ENCODE data around the gene RARB. TPM values are rescaled to one million over a fixed set of nuclear protein-coding genes. Genes with fewer than 3 reads are reported as not detected.

The RARB gene
- total and polyA plus RNA-seq, 2 donors (not counting 3 experiments of a cell fraction or from before 2014, with no cell fraction given) = 15.3 to 23.4 TPM

GRCh38 chr3:25403968-25404367 lies 24.1 kb upstream of the RARB start:
- no peaks in the 10 kb centered on the region for H3K9me3 ChIP-seq (replicated peaks; ENCODE audit: control insufficient read depth, insufficient read depth, low read length)
- no peak overlapping the region for H2AFZ ChIP-seq (ENCODE audit: low read depth, low read length)
- no peak overlapping the region for H3K27ac ChIP-seq (ENCODE audit: insufficient read depth, low read depth, low read length)
- intact Hi-C loops (cut with micrococcal nuclease) (no loop called here), dilution Hi-C loops (cut with MboI; ENCODE audit: extremely low pct_ligation_motif_present, low sequenced_read_pairs) (no loop called here)
- H3K79me2 ChIP-seq (ENCODE audit: control insufficient read depth, insufficient read depth, low read length) = no peaks in the 10 kb centered on the region
- peaks cover 2% of the 10 kb centered on the region in 2 experiments for H3K27me3 ChIP-seq (ENCODE audit: control insufficient read depth in 2 of 2, insufficient read depth in 2 of 2, low read length in 2 of 2)
- no TSS peak for BruUV-seq (replicated peaks)
- H3K4me1 ChIP-seq (ENCODE audit: control insufficient read depth, extremely low read depth, insufficient read depth, low read length) = no peaks in the 10 kb centered on the region
- H3K9me1 ChIP-seq (replicated peaks; ENCODE audit: control insufficient read depth, extremely low read depth, insufficient read depth, low read length) = no peaks in the 10 kb centered on the region
- CTCF ChIA-PET = no interaction called here
- no peak overlapping the region for H3K4me2 ChIP-seq (ENCODE audit: insufficient read depth, low read length)
- POLR2A ChIA-PET = no interaction called here
- DNase-seq (ENCODE audit: low read depth, low spot score) (no peak), FAIRE-seq (no peak)
- H3K36me3 ChIP-seq (ENCODE audit: control insufficient read depth in 2 of 2, extremely low read depth in 1 of 2, insufficient read depth in 2 of 2, low read length in 2 of 2) = no peaks in the 10 kb centered on the region
- no peak overlapping the region for H3K4me3 ChIP-seq (replicated peaks in 1 of 3; ENCODE audit: insufficient read depth in 1 of 3, low read depth in 1 of 3, low read length in 3 of 3)
- no peaks in the 10 kb centered on the region for H4K20me1 ChIP-seq (replicated peaks; ENCODE audit: control insufficient read depth, extremely low read depth, insufficient read depth, low read length)
- H3K9ac ChIP-seq (replicated peaks; ENCODE audit: extremely low read depth, insufficient read depth, low read length) = no peak overlapping the region
- TF ChIP-seq EZH2 (IDR thresholded peaks at IDR 0.05; ENCODE audit: borderline replicate concordance, low read depth, low read length, severe bottlenecking) = no peak
- TF ChIP-seq CTCF (IDR thresholded peaks at IDR 0.05; ENCODE audit: extremely low read depth in 1 of 2, insufficient read depth in 1 of 2, low read depth in 1 of 2, low read length in 2 of 2) = no peak
- TF ChIP-seq MYC (IDR thresholded peaks at IDR 0.05; ENCODE audit: low read depth, low read length) = no peak
- no peak for TF ChIP-seq GATA2 (IDR thresholded peaks at IDR 0.05; ENCODE audit: insufficient read depth, insufficient read length, low read depth, low read length)
- TF ChIP-seq MAX (IDR thresholded peaks at IDR 0.05; ENCODE audit: insufficient read depth, insufficient read length) = no peak
- no peak for TF ChIP-seq FOS (IDR thresholded peaks at IDR 0.05; ENCODE audit: borderline replicate concordance, insufficient read depth, low read length)
- no peak for TF ChIP-seq JUN (IDR thresholded peaks at IDR 0.05; ENCODE audit: borderline replicate concordance, insufficient read depth, insufficient read length, low read depth)
- no peak for TF ChIP-seq POLR2AphosphoS5 (IDR thresholded peaks at IDR 0.05; ENCODE audit: insufficient read depth, low read depth, low read length)
- no peak for TF ChIP-seq POLR2A (IDR thresholded peaks at IDR 0.05; ENCODE audit: low read depth, low read length)
